Inferior parietal cortex (tissue), 1 donor: Measurements from ENCODE around the gene PPP1R14B.

Experiments used
- DNase-seq: peaks from one replicate; pipeline ENCODE4 v3.0.0-alpha.2; 2016; ENCODE audit errors: extremely low spot score

Gene PPP1R14B

DNA sequence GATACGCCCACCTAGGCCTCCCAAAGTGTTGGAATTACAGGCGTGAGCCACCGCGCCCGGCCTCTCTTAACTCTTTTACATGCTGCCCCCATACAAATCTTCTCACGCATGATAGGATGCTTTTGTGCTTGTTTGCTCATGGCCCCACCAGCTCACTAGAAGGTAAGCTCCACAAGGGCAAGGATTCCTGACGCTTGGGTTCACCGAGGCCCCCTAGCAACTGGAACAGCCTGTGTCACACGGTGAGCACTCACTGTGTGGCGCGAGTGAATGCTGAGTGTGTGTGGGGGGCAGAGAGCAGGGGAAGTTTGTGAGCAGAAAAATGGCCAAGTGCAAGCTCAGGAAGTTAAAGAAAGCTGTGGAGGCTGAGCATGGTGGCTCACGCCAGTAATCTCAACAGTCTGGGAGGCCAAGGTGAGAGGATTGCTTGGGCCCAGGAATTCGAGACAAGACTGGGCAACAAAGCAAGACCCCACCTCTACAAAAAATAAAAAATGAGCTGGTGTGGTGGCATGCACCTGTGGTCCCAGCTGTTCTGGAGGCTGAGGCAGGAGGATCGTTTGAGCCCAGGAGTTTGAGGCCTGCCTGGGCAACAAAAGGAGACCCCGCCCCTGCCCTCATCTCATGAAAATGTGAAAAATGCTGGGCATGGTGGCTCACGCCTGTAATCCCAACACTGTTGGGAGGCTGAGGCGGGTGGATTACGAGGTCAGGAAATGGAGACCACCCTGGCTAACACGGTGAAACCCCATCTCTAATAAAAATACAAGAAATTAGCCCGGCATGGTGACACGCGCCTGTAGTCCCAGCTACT, 35.4 kb upstream of the PPP1R14B start:
- DNase-seq = no peak

DNA sequence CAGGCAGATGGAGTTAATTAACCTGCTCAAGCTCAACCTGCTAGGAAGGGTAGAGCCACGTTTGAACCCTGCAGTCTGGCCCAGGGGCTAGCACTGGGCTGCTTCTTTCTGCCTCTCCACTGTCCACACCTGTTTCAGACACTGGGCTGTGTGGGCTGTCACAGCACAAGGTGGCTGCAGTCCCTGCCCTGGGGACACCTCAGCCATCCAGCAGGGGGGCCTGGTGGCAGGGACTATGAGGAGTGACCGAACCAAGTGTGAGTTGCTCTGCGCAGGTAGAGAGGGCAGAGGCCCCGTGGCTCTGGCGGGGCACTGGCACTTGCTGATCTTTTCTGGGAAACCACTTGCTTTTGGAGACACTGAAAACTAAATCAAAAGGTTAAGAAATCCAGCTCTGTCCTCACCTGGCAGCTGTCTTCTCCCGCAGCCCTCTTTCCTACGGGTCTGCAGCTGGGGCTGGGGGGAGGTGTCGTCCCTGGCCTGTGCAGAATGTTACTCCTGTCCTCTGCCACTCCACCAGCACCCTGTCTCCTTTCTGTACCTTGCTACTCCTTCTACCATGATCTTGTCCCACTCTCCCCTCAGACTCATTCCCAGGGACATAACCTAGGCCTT, 31.9 kb upstream of the PPP1R14B start:
- DNase-seq = no peak

- DNase-seq = no peak
These were observed 30.1 kb upstream of the PPP1R14B start for GRCh38 chr11:64276653-64277431.

DNA sequence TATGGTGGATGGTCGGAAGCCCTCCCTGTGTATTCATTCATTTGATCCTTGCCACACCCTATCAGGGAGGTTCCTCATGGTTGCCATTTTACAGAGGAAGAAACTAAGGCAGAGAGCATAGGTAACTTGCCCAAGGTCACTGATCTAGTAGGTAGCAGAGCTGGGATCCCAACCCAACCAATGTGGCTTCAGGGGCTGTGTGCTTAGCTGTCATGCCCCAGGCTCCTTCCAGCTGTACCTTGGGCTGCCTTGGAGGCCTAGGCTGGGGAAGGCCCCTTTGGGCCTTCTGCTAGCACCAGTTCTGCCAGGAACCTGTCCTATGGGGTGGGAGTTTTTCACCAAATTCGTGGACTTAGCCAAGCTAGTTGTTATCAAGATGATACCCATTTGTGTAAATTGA, 29.1 kb upstream of the PPP1R14B start:
- no peak for DNase-seq

- DNase-seq = no peak
These were observed 28.5 kb upstream of the PPP1R14B start for GRCh38 chr11:64275031-64275800.

DNA sequence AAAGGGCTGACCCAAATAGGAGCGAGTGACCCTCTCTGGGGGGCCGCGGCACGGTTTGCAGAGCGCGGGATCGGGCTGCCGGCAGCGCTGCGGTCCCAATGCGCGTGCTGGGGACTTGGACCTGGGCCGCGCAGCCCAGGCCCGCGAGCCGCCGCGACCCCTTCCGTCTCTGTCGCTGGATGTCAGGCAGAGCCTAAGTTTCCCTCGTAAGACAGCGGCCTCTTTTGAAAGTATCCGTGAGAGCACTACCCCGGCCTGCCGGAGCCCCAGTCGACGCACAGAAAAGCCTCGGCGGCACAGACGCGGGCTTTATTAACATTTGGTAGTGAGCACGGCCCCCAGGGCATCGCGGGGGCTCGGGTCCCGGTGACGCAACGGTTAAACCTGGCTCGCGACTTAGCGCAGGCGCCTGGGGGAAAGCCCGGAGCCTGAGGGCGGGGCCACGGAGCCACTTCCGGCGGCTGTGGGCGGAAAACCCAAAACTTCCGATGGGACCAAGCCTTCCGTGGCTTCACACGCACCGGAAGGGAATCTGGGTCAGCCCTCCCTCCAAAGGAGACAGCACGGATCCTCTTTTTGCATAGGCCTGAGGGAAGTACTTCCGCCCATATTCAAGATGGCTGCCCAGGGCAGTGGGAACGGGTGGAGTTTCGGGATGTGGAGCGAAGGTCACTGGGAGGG, 22.9 kb upstream of the PPP1R14B start:
- DNase-seq = peak; percentile 100

GRCh38 chr11:64268893-64269539, 22.3 kb upstream of the PPP1R14B start:
- no peak for DNase-seq

DNA sequence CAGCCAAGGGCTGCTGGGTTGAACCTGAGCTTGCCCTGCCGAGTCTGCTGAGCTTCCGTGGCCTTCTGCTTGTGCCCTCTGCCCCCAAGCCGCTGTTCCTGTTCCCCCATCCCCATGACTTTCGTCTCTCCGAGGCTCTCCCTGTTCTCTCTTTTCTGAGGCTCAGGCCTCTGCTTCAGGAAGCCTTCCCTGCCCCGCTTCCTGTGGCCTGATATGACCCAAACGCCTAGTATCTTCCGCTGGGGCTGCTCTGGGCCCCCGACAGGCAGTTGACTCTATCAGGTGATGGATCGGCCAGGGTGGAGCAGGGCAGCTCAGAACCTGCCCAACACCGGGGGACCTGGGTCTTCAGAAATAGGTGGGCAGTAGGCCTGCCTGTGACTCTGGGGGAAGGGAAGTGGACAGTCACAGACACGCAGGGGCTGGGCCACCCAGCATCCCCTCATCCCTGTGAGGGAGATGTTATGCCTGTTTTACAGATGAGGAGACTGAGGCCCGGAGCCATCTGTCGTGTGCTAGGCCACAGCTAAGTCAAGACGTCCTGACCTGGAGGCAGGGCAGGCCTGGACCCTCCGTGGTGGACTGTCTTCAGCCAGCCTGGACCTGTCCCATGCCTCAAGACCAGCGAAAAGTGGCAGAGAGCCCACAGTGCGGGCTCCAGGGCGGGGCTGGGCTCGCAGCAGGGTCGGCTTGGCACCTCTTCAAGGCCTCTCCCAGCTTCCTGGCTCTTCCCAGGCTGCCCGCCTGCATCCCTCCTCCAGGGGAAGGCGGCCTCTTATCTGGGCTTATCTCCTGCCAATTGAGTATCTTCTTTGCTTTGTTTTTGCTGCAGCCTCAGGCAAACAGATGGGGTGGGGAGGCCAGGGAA, 21.5 kb upstream of the PPP1R14B start:
- DNase-seq = no peak

DNA sequence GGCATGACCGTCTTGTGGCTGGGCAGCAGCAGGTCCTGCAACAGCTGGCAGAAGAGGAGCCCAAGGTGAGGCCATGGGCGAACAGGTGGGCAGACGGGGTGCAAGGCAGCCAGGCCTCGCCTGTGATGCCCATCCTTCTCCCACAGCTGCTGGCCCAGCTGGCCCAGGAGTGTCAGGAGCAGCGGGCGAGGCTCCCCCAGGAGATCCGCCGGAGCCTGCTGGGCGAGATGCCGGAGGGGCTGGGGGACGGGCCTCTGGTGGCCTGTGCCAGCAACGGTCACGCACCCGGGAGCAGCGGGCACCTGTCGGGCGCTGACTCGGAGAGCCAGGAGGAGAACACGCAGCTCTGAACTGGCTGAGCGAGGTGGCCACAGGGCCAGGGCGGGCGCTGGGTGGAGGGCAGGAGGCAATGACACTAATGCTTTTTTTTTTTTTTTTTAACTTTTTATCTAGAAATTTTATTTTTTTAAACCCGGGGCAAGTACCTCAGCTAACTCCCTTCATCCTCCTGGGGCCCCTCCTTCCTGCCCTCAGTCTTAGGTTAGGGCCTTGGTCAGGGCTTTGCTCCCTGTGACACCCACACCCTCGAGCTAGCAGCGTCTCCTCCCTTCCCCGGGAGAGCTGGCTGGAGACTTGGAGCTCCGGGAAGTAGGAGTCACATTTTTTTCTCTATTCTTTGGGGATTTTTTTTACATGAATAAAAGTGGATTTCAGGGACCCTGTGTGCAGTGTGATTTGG, 20.6 kb upstream of the PPP1R14B start:
- no peak for DNase-seq

GRCh38 chr11:64266339-64266738, 19.6 kb upstream of the PPP1R14B start:
- no peak for DNase-seq

GRCh38 chr11:64265176-64266160, 18.7 kb upstream of the PPP1R14B start:
- DNase-seq = no peak

- DNase-seq = no peak
These were observed 17.7 kb upstream of the PPP1R14B start for GRCh38 chr11:64264371-64264852.

- no peak for DNase-seq
These were observed 17.2 kb upstream of the PPP1R14B start for GRCh38 chr11:64263947-64264317.

DNA sequence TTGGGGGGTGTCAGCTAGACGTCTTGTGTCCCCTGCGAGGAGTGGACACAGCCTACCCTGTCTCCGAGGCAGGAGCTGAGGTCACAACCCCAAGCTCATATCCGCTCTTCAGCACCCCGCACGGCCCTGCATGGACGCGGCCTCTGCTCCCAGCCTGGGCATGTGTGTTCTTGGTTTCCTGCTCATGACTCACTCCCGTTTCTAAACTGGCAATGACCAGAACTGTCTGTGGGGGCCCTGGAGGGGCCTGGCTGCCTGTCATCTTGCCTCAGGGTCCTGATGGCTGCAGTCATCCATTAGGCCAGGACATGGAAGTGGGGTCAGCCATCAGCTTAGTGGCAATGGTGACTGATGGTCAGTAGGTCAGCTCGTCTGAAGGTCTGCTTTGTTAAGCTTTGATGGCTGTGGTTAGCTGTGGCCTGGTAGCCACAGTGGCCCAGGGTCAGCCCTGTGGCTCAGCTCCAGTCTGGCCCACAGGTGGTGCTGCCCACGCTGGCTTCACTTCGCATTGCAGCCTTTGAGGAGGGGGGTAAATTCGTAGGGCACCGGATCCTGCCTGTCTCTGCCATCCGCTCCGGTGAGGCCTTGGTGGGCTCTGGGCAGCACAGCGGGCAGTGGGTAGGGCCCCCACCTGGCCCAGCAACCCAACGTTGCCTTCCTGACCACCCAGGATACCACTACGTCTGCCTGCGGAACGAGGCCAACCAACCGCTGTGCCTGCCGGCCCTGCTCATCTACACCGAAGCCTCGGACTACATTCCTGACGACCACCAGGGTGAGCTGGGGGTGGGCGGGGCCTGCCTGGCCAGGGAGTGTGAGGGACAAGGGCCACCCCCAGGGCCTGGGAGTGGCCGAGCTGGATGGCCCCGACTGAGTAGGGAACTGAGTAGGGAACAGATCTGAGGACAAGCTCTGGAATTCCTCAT, 16.5 kb upstream of the PPP1R14B start:
- no peak for DNase-seq

- no peak for DNase-seq
These were observed 15.7 kb upstream of the PPP1R14B start for GRCh38 chr11:64262271-64263002.

DNA sequence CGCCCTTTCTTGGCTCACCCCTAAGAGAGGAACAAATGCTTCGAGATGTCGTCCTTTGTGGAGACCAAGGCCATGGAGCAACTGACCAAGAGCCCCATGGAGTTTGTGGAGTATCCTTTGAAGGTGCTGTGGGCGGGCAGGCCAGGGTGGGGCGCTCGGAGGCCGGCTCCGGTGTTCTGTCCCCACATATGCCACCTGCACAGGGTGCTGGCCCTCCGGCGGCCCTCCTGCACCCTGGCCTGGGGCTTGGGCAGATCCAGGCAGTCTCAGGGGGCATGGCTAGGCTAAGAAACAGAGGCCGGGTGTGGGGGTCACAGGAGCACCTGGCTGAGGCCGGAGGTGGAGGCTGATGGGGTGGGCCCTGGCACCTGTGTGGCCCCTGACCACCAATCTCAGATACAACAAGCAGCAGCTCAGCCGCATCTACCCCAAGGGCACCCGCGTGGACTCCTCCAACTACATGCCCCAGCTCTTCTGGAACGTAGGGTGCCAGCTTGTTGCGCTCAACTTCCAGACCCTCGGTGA, 14.9 kb upstream of the PPP1R14B start:
- no peak for DNase-seq
